K562 (cell line): ENCODE data around the gene DOK7. TPM values are rescaled to one million over a fixed set of nuclear protein-coding genes. Genes with fewer than 3 reads are reported as not detected.

ENCODE experiments used
- ESRRB ChIP-seq: fragments of 250-450 bp; sonication (Bioruptor Pico); IDR thresholded peaks from 2 replicates; pipeline ENCODE4 v1.5.0; 2020; ENCODE audit warnings: mild to moderate bottlenecking, moderate library complexity, borderline replicate concordance
- FOXJ3 ChIP-seq: sonication (generic); formaldehyde crosslinking; IDR thresholded peaks from 2 replicates; pipeline ENCODE4 v1.4.0; 2020; ENCODE audit warnings: mild to moderate bottlenecking, missing genetic modification reagents
- HNRNPLL ChIP-seq: fragments of 200-400 bp; formaldehyde crosslinking; IDR thresholded peaks from 2 replicates; pipeline ENCODE4 v1.6.1; 2017; ENCODE audit warnings: low read length, low read depth, mild to moderate bottlenecking; ENCODE audit not compliant: poor library complexity, severe bottlenecking
- ILK ChIP-seq: fragments of 450-650 bp; IDR thresholded peaks from 2 replicates; pipeline ENCODE4 v1.6.1; 2016; ENCODE audit warnings: missing genetic modification characterization, low read depth, mild to moderate bottlenecking, missing compliant biosample characterization, moderate library complexity, borderline replicate concordance
- MEIS2 ChIP-seq: fragments of 450-650 bp; IDR thresholded peaks from 2 replicates; pipeline ENCODE4 v1.6.1; 2014; ENCODE audit warnings: mild to moderate bottlenecking; ENCODE audit not compliant: partially characterized antibody
- SNIP1 ChIP-seq: fragments of 450-650 bp; IDR thresholded peaks from 2 replicates; pipeline ENCODE4 v1.7.1; 2017; ENCODE audit warnings: low read depth, mild to moderate bottlenecking
- TBL1XR1 ChIP-seq, 2 experiments: IDR thresholded peaks; 2 replicates each; pipeline ENCODE4 v1.6.1; 2012; ENCODE audit warnings: improper control_type of control experiment in 2 of 2, low read length in 2 of 2, mild to moderate bottlenecking in 1 of 2
- TCFL5 ChIP-seq: fragments of 250-450 bp; sonication (Bioruptor Pico); conservative IDR thresholded peaks from 2 replicates; pipeline ENCODE4 v1.6.1; 2021; ENCODE audit warnings: mild to moderate bottlenecking, moderate library complexity, matching md5 sums
- TEAD4 ChIP-seq, 2 experiments: sonication (generic) in 1 of 2; formaldehyde crosslinking in 1 of 2; IDR thresholded peaks; 2 replicates each; pipeline versions ENCODE4 v1.6.1 to v1.8.0; 2012 to 2022; ENCODE audit warnings: borderline replicate concordance in 1 of 2, inconsistent platforms in 1 of 2, low read length in 1 of 2, mild to moderate bottlenecking in 1 of 2, missing genetic modification reagents in 1 of 2
- ZNF780A ChIP-seq: fragments of 250-450 bp; sonication (Bioruptor Pico); IDR thresholded peaks from 2 replicates; pipeline ENCODE4 v1.5.0; 2021; ENCODE audit warnings: mild to moderate bottlenecking
- polyA plus RNA-seq, 8 experiments: library from polyadenylated mRNA; depleted of rRNA in 4 of 8; stranded (reverse) in 5 of 8; unstranded in 3 of 8; fragments of >200 nt; fragmentation: Nextera tagmentation in 2 of 8; fragmentation: Illumina TruSeq in 1 of 8; extraction: Ambion mirVana in 2 of 8; extraction: Trizol in 1 of 8; gene quantifications; 2 replicates each; pipeline versions ENCODE4 v1.2.1 to v1.2.3, GENCODE V29; 2011 to 2014; ENCODE audit warnings: inconsistent platforms in 1 of 8, missing spikeins in 1 of 8
- total RNA-seq, 7 experiments: library from RNA; depleted of rRNA in 6 of 7; stranded (reverse); fragments of >200 nt in 6 of 7; fragmentation: Illumina TruSeq in 2 of 7; extraction: Trizol in 2 of 7; gene quantifications; 2 replicates each; pipeline versions ENCODE4 v1.2.1 to v1.2.3, GENCODE V29; 2011 to 2021; ENCODE audit warnings: low replicate concordance in 1 of 7
- TF ChIP-seq, protein P1 (sequence below): sonication (generic); formaldehyde crosslinking; IDR thresholded peaks from 2 replicates; pipeline ENCODE4 v1.9.0; 2022; ENCODE audit warnings: mild to moderate bottlenecking, missing genetic modification reagents
- TF ChIP-seq, protein P2 (sequence below): sonication (generic); formaldehyde crosslinking; IDR thresholded peaks from 2 replicates; pipeline ENCODE4 v1.8.0; 2022; ENCODE audit warnings: missing genetic modification reagents, mild to moderate bottlenecking, borderline replicate concordance

The DOK7 gene
- total and polyA plus RNA-seq, 9 of the 15 experiments (the other 6 are each of a cell fraction or from before 2014, with no cell fraction given): not detected

DNA sequence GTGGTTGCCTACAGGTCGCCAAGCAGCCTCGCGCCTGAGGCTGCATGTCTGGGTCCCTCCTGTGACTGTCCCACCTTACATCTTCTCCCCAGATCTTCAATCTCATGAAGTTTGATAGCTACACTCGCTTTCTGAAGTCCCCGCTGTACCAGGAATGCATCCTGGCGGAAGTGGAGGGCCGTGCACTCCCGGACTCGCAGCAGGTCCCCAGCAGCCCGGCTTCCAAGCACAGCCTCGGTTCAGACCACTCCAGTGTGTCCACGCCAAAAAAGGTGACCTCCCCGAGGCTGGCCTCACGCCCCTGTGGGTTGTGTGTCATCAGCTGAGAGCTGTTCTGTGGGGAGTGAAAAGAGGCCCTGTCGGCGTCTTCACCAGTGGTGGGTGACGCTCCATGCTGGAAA, 46.3 kb upstream of the DOK7 start (continued):
- no peak for TF ChIP-seq ILK
- no peak for TF ChIP-seq TEAD4 (IDR thresholded peaks at IDR 0.05; ENCODE audit: low read length)
- TF ChIP-seq TEAD4 (CRISPR knock-in tag; IDR thresholded peaks at IDR 0.05; ENCODE audit: borderline replicate concordance): no peak
- no peak for TF ChIP-seq ZNF780A (CRISPR knock-in tag)
- TF ChIP-seq, protein P1, sequence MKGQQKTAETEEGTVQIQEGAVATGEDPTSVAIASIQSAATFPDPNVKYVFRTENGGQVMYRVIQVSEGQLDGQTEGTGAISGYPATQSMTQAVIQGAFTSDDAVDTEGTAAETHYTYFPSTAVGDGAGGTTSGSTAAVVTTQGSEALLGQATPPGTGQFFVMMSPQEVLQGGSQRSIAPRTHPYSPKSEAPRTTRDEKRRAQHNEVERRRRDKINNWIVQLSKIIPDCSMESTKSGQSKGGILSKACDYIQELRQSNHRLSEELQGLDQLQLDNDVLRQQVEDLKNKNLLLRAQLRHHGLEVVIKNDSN: no peak
- TF ChIP-seq, protein P2, sequence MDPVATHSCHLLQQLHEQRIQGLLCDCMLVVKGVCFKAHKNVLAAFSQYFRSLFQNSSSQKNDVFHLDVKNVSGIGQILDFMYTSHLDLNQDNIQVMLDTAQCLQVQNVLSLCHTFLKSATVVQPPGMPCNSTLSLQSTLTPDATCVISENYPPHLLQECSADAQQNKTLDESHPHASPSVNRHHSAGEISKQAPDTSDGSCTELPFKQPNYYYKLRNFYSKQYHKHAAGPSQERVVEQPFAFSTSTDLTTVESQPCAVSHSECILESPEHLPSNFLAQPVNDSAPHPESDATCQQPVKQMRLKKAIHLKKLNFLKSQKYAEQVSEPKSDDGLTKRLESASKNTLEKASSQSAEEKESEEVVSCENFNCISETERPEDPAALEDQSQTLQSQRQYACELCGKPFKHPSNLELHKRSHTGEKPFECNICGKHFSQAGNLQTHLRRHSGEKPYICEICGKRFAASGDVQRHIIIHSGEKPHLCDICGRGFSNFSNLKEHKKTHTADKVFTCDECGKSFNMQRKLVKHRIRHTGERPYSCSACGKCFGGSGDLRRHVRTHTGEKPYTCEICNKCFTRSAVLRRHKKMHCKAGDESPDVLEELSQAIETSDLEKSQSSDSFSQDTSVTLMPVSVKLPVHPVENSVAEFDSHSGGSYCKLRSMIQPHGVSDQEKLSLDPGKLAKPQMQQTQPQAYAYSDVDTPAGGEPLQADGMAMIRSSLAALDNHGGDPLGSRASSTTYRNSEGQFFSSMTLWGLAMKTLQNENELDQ: no peak
- TF ChIP-seq SNIP1: no peak
- TF ChIP-seq TCFL5 (CRISPR knock-in tag): no peak
- no peak for TF ChIP-seq ESRRB (CRISPR knock-in tag)
- no peak for TF ChIP-seq TBL1XR1 (IDR thresholded peaks at IDR 0.05; ENCODE audit: low read length in 2 of 2)
- no peak for TF ChIP-seq MEIS2
- TF ChIP-seq FOXJ3: no peak
- TF ChIP-seq HNRNPLL: no peak
